Stimulated activated CD4-positive, alpha-beta T cell treated with anti-CD3 and anti-CD28 coated beads, Interleukin-2, amount 100 ng/mL, for 4 hours (primary cell): ENCODE data around the gene NACC2.
"Not testable (repeated sequence)": the region's sequence is repeated elsewhere in the genome, so short reads cannot be mapped to it uniquely, and the experiment has no call there.

Experiments used
- DNase-seq: peaks from one replicate; pipeline ENCODE4 v3.0.0-alpha.2; 2020; ENCODE audit warnings: low read depth

NACC2 gene

DNA sequence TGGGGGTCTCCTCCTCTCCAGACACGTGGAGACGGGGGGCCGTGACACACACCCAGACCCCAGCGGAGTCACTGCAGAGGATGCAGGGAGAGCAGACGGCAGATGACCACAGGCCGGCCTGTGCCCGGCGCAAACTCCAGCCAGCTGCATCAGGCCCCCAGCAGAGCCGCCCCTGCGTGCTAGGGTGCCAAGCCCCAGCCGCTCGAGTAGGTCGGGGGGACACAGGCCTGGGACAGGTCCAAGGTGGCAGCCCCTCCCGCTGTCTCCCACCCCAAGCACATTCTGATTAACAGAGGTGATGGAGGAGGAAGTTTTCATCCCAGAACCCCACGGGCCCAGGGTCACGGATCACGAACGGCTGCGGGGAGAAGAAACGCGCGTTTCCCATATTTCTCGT is 14.4 kb downstream of the NACC2 start:
- no peak for DNase-seq

DNA sequence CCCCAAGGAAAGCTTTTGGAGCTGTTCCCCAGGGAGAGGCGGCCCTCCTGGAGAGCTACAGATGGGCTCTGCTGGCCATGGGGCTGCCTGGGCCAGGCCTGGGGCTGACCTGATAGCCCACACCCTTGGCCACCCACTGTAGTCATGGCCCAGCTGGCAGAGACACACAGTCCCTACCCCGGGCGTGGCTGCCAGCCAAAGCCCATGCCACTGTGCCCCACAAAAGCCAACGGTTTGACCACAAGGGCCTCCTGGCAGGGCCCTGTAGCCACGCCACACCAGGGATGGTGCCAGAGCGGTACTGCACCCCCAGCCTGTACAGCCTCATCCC is 15.2 kb downstream of the NACC2 start:
- no peak for DNase-seq

DNA sequence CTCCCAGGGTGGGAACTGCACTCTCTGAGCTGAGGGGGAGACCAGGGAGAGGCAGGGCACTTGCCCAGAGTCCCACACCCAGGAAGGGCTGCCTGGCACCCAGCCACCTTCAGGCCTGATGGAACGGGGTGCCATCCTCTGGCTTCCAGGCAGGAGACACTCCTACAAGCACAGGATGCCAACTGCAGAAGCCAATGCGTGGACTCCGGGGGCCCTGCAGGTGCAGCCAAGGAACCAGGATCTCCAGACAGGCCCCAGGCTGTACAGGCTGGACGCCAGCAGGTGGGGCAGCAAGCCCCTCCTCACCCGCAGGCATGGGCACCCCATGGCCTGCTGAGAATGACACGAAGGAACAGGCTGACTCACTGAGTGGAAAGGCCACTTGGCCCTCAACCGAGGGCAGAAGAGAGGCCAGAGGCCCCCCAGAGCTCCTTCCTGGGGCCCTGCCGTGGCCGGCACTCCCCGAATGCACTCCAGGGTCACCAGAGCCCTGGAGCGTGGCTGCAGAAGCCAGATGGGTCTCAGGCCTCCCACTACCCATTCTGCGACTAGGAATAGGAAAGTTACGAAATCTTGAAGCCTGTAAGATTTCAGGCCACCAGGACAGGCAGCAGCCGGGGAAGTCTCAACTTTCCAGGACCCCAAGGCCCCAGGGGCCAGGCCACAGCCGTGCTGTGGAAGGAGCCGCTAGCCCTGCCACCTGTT is 15.7 kb downstream of the NACC2 start:
- DNase-seq = no peak

DNA sequence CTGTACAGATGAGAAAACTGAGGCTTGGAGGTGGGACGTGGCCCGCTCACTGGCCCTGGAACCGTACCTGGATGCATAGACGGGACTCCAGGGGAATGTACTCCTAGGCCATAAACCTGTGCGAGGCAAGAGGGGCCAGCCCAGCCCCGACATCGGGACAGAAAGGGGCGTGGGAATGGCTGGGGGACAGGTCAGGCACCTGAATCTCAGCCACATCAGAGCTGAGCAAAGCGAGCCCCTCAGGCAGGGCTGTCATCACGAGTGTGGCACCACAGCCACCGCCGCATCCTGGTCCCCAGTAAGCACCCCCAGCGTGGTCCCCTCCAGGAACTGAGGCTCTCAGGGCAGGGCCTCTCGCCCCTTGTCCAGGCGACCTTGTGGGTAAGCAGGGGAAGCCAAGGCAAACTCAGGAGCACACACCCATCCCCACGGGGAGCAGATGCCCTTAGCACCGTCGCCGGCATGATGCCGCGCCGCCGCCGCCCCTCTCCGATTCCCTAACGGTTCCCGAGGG is 16.5 kb downstream of the NACC2 start:
- DNase-seq = no peak

DNA sequence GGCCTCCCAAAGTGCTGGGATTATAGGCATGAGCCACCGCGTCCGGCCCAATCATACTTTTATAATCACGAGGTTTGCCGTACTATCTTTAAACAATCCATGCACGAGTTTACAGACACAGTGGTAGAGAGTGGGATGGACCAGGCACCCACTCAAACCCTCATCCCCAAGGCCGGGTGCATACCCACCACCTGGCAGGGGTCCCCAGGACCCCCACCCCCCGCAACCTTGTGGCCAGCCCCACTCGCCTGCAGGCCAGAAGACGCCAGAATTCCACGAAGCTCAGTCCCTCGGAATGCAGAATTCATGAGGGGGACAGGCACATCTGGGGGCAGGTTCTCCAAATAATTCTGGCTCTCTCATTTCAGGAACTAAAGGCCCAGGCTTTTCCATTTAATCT is 17.1 kb downstream of the NACC2 start:
- no peak for DNase-seq

DNA sequence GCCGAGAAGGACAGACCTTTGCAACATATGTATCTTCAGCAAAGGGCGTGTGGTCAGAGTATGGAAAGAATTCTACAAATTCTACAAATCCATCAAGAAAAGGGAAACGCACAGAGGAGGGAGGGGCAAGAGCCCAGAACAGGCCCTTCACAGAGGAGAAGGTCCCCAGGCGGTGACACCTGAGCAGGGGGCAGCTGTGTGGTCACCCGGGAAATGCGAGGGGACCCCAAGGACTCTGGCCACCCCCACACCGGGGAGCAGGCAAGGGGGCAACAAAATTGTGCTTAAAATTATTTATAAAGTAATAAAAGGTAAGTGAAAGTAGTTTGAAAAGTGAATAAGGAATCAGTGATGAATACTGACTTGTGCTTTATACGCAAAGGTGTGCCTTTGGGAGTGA is 17.6 kb downstream of the NACC2 start:
- no peak for DNase-seq

DNA sequence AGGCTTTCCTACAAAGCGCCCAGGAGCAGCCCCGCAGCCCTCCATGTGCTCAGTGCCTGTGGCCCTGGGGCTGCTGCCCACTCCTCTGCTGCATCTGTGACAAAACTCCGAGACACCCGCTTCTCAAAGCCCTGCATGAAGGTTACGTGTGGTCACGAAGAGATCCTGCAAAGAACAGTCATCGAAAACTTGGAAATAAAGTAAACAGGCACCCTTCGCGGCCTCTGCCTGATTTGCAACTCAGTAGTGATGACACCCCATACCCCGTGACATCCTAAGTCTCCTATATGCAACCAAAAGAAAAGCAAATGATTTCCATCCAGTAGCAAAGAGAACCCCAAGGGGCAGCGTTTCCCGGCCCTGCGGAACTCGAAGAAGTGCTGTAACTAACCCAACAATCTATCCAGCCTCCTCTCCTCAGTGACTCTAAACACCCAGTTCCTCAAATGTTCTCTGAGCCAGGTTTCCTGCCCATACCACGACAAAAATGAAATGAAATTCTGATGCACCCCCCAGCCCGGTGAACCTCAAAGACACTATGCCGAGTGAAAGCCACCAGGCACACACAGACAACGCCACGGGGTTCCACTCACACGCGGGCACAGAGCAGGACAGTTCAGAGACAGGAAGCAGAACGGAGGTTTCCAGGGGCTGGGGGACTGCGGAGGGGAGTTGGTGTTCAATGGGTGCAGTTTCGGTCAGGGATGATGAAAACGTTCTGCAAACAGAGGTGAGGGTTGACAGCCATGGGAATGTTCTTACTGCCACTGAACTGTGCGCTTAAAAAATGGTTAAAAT is 19.0 kb downstream of the NACC2 start:
- DNase-seq = no peak

DNA sequence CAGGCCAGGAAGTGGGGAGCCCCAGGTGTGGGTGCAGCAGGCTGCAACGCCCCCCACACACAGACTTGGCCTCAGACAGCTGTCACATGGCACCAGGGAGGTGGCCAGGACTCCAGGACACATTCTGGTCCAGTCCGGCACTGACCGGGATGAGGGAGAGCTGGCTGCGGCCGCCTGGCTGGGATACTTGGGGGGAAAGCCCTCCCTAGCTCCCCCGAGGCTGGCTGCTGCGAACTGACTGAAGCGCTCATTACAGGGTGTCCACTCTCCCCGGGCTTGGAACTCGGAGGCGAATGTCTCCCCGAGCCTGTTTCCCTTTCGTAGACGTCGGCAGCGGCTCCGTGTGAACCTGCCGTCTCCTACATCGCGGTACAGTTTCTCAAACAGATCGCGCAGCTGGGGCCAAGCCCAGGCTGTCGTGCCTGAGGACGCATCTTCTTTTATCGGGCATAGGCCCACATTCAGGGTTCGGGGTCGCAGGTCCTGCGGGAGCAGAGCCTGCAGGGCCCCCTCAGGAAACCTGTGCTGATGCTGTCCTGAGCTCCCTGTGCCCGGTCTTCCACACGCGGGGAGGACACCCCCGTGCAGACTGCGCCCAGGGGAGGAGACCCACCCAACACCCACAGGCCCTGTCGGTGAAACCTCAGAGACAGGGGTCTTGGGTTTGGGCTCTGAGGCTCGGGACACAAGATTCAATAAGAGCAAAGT is 19.8 kb downstream of the NACC2 start:
- no peak for DNase-seq

DNA sequence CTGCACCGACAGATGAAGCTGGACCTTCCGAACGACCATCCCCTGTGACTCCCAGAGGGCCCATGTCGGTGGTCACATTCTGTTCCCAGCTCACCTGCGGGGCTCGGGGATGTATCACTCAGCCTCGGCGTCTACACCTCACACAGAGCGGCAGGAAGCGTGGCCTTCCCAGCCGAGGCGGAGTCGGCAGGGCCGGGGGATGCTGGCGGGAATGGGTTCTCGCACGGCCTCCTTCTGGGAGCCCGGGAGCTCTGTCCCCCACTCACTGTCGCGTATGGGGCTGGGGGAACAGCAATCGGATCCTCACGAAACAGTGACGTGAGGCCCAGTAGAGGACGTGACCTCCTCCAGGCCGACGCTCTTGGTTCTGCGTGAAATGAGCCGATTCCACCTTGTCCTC is 20.4 kb downstream of the NACC2 start:
- DNase-seq = no peak

DNA sequence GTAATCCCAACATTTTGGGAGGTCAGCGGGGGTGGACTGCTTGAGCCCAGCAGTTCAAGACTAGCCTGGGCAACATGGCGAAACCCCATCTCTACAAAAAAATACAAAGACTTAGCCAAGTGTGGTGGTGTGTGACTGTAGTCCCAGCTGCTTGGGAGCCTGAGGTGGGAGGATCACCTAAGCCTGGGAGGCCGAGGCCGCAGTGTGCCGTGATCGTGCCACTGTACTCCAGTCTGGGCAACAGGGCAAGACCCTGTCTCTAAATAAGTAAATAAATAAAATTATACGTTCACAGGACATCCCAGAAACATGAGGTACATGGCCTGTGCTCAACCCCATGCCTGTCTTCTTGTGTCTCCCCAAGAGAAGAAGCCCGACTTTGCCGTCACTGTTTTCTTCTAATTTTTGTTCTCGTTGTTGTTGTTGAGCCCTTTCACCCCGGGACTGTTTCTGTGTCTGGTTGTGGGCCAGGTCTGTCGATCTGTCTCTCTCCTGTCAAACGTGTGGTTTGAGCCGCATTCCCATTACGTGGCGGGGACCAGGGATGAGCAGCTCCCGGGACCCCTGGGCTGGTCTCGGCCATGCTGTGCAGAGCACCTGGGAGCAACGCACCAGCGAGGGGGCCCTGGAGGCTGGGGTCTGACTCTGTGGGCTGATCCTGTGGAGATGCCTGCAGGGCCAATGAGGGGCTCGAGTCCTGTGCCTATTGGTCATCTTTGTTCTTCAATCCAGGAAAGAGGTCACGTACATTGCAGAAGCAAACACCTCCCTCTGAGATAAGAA is 32.2 kb downstream of the NACC2 start:
- DNase-seq = no peak

DNA sequence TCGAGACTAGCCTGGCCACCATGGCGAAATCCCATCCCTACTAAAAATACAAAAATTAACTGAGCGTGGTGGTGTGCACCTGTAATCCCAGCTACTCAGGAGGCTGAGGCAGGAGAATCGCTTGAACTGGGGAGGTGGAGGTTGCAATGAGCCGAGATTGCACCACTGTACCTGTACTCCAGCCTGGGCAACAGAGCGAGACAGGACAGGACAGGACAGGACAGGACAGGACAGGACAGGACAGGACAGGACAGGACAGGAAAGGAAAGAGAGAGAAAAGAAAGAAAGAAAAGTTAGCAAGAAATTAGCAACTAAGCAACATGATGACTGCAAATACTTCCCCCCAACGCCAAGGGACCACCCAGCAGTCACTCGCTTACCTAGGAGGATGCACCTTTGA is 33.2 kb downstream of the NACC2 start:
- DNase-seq = not testable (repeated sequence)

DNA sequence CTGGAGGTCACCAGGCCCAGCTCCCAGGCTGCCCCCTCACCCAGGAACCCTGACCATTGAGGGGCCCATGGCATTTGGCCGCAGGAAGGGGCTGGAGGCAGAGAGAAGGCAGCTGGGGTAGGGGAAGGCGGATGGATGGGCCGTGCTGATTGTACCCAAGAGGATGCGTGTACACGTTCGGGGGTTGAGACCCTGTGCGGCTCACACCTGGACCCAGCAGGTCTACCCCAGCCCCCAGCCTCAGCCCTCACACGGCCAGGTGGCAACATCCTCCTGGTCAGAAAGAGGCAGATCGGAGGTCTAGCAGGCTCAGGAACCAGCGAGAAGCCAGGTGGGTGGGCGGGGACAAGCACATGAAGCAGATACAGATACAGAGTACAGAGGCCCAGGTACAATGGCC is 33.7 kb downstream of the NACC2 start:
- DNase-seq = no peak

DNA sequence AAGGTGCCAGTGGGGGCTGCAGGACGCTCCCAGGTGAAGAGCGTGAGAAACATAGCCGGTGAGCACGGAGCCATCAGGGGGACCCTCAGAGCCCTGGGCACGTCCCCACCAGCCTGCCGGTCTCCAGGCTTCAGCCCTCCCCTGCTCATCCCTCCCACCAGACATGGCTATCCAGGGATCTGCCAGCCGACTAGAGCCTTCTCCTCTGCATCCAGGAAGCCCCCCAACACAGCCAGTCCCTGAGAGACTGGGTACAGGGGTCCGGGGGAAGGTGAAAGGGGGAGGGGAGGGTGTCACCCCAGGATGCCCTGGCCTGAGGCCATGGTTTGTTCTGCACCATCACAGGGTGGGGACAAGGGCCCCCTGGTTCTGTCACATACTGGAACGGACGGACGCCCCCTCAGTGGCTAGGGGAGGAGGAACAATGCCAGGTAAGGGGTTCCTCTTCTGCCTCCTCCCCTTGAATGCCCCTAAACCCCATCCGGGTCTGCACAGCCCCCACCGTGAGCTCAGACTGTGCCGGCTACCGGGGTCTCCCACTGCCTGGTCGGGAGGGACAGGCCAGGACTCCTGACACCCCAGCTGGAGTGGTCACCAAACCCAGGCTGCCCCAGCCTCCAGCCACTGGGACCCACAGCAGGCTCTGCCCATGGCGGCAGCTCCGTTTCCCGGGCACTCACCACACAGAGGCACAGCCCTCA is 34.3 kb downstream of the NACC2 start:
- no peak for DNase-seq

DNA sequence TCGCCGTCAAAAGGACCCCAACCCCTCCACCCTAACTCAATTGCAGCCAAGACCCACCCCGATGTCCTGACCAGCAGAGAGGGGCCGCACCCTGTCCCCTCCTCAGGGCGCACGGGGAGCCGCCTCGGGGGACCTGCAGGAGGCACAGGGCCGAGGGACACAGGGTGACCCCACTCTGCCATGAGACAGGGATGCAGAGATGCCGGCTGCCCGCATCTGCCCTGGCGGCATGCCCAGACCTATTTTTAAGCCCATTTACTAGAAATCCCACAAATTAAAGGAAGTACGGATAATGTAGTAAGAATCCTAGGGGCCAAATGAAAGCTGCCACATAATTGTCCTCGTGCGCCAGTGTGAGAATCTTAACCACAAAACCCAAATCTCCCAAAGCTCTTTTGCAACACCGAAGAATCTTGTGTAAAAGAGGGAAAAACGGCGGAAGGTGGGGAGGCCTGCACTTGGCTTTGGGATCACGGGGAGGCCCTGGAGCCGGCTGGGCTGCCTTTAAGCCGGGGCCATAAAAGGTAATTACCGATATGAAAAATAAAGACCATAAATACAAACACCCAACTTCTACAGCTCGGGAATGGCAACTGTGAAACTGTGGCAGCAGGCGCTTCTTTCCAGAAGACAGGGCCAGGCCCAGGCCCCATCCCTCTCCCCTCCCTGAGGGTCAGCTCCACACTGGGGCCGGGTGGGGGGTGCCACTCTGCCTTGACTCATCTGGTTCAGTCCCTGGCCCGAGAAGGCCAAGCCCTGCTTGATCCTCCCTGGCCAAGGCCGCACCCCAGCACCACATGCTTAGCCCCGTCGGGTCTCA is 35.0 kb downstream of the NACC2 start:
- no peak for DNase-seq

DNA sequence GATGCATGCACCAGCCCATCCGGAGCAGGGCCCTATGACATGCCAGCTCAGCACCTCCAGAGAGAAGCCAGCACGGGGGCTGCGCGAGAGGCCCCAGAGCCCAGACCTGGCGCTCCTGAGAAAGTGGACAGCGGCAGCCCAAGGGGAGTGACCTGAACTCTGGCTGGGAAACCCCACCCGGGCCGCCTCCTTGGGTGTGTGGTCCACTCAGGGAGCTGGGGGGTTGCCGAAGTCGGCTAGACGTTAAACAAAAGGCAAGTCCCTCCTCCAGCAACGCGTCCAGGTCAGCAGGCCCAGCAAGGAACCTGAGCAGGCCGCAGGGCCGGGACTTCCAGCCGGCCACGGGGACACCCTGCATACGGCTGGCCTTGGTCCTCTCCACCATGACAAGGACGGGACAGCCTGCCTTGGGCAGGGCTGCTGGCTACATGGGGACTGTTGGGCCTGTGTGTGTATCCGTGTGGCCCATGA is 35.7 kb downstream of the NACC2 start:
- DNase-seq = no peak

DNA sequence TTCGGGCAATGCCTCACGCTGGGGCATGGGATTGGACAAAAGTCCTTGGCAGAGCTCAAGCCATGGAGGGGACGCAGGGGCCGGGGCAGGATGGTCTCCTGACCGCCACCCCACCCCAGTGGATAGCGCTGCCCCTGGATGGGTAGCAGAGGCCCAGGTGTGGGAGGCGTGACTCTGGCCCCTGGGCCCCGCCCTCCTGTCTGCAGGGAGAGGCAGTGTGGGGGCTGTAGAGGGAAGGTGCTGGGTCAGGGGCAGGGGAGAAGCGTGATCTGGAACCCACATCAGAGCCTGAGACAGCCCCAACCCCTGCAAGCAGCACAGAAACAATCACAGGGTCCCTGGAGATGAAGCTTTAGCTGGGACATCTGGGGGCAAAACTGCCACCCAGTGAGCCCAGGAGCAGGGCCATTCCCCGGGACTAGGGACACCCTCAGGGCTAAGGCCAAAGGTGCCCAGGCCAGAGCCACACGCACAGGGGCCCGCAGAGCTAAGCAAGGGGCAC is 36.2 kb downstream of the NACC2 start:
- DNase-seq = no peak

DNA sequence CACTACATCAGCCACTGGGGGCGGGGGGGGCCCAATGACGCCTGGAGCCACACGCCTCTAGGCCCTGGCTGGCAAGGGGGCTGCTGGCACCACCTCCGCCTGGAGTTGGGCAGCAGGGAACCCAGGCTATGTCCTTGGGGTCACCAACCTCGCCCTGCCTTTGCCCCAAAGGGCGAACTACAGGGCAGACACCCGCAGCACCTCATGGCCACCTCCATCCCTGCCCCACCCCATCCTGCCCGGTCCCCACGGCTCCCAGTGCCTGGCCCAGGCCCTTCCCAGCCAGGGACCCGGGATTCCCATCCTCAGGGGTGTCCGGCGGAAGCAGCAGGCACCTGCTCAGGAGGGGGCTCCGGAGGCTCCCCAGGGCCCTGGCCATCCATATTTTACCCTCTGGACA is 37.0 kb downstream of the NACC2 start:
- no peak for DNase-seq

DNA sequence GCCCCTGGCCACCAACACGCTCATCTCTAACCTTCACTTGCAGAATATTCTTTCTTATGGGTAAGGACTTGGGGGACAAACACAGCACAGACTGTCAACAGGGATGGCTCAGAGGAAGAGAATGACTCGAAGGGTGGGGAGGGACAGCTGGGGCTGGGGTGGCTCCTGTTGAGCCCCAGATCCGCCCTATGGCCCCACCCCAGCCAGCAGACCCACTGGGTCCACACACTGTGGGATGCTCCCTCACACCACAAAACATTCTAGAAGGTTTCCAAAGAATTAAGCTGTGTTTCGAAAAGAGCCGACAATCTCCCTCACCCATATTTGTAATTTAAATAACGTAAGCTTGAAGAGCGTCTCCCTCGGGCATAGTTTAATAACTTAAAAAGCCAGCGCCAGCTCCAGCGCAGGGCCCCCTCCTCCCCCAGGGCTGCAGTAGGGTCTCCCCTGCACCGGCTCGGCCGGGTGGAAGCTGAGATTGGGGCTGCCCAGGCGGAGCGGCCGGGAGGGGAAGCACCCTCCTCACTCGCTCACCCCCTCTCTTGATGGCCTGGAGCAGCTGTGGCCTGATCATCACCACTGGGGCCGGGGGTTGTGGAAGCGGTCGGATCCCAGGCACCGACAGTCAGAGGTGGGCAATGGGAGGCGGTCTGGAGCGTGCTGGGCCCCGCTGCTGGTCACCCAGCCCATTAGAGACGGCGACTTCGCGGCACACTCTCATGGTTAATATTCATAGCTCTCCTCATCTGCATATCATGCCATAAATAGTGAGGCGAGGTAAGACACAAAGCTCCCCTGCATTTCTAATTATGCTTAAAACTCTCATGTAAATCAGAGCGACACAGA is 37.6 kb downstream of the NACC2 start:
- no peak for DNase-seq

DNA sequence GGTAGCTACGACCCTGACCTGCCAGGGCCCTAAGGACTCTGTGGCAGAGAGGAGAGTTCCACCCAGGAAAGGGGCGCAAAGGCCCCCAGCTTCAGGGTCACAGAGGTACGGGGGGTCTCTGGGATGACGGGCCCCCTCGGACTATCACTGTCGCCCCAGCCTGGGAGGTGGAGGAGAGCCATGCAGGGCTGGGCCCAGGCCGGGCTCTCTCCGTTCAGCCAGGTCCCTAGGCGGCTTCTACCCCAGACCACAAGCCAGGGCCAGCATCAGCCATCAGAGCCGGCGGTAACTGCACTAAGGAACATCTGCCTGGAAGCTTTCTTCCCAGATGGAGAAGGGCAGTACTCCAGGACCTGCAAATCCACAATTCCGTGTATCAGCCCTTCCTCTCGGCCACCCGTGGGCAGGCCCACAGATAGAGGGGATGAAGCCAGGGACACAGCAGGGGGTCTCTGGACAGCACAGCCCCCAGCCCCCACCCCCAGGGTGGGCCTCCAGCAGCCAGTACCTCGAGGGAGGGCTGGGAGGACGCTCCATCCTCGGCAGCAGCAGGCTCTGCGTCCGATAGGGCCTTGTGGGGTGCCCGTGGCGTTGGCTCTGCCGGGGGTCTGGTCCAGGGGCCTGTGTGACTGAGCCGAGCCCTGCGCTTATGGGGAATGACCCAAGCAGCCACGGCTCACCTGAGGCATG is 38.4 kb downstream of the NACC2 start:
- DNase-seq = no peak
